GM04503 (cell line): ENCODE data around the gene KLHDC7A.

Source experiments
- DNase-seq: peaks from one replicate; pipeline ENCODE4 v3.0.0-alpha.2; 2012; ENCODE audit warnings: low read depth

The KLHDC7A gene

DNA sequence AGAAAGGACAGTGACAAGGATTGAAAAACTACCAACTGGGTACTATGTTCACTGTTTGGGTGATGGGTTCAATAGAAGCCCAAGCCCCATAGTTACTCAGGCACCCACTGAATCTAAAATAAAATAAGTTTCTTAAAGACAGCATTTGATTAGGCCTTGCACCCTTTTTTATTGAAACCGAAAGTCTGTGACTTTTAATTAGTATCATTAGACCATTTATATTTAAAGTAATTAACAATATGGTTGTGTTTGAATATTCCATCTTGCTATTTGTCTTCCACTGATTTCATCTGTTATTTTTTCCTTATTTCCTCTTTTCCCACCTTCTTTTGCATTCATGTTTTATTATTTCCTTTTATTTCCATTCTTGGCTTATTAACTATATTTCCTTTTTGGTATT, 27.4 kb downstream of the KLHDC7A start:
- DNase-seq, result no peak

DNA sequence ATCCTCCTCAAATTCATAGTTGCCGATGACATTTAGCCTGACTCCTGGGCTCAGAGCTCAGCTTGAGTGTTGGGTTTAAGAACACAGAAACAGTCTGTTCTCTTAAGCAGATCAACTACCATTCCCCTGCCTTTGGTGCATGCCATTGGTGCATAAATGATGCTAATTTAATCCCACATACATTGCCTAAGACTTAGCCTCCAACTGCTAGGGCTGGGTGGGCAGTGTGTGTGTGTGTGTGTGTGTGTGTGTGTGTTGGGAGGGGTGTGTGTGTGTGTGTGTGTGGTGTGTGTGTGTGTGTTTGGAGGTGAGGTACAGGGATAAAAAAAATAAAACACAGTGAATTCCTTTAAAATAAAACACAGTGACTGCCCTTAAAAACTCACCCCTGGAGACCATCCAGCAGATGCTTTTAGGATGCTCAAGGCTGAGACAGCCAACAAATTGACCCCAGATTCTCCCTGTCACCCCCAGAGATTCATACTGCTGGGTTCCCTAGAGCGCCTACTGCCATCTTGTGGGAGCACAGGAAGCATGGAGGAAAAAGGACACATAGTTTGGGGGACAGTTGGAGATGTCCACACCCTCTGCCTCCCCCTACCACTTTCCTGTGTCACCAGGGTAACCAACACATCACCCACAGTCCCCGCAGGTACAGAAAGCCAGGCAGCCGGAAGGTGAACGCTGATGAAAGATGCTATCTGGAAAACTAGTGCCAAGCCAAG, 30.6 kb downstream of the KLHDC7A start:
- DNase-seq, result no peak

- no peak for DNase-seq
Measured at GRCh38 chr1:18511874-18512150, 31.1 kb downstream of the KLHDC7A start.

DNA sequence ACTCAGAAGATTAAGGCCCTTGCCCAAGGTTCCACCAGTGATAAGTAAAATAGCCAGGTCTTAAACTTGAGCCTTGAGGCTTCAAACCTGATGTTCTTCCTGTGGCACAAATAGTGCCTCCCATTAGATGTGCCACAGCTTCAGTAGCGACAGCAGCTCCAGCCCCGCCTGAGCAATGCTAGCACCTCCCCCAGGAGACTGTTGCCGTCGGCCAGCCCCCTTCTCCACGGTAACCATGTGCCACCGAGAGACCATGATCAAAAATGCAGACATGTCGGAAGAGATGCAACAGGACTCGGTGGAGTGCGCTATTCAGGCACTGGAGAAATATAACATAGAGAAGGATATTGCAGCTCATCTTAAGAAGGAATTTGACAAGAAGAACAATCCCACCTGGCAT, 32.2 kb downstream of the KLHDC7A start:
- no peak for DNase-seq

DNA sequence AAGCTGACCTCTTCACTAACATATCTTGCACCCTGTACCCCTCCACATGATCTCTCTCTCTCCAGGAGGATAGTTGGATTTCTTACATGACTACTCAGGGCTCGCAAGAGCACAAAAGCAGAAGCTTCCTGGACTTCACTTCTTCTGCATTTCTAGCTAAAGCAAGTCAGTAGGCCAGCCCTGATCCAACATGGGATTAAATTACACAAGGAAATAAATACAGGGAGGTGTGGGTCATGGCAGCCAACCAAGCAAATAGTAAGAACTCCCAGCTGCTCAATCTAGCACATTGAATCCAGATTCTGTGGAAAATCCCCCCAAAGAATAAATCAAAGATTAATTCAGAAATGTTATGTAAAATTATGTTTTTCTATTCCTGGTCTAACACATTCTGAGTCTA, 33.3 kb downstream of the KLHDC7A start:
- no peak for DNase-seq

- no peak for DNase-seq
Measured at GRCh38 chr1:18515120-18515667, 34.5 kb downstream of the KLHDC7A start.

DNA sequence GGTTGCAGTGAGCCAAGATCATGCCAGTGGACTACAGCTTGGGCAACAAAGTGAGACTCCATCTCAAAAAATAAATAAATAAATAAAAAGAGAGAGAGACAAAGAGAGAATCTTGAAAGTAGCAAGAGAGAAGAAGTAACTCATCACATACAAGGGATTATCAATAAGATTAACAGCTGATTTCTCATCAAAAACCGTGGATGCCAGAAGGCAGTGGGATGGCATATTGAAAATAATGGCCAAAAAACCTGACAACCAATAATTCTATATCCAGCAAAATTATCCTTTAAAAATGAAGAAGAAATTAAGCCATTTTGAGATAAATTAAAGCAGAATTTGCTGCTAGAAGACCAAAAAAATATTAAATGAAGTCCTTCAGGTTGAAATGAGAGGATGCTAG, 35.7 kb downstream of the KLHDC7A start:
- no peak for DNase-seq

DNA sequence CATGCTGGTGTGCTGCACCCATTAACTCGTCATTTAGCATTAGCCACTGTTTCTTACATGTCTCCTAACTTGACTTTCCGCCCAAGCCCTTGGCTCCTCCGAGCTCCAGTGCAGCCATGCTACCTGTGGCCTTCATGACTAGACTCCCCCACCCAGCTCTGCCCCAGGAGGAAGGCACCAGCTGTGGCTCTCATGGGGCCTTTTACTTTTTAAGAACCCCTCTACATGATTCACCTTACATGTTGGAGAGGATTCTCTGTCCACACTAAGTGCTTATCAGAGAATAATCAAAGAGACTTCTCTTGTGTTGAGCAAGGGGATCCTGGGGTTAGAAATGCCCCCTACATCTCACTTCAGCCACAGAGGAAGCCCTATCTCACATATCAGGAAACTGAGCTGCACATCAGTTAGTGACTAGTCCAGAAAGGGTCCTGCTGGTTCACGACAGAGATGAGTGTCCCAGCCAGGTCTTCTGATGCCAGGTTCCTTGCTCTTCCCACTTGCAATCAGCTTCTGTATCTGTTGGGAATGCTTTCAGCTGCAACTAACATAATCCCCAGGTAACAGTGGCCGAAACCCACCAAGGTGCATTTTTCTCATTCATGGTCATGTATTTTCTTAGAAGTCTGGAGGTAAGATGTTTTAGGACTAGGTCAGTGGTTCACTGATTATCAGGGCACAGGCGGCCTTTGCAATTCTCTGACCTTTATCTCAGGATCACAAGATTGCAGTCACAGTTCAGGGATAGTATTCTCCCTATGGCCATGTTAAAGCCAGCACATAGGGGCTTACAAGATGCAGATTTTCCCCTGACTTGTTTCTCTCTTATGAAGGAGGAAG, 45.9 kb downstream of the KLHDC7A start:
- no peak for DNase-seq

DNA sequence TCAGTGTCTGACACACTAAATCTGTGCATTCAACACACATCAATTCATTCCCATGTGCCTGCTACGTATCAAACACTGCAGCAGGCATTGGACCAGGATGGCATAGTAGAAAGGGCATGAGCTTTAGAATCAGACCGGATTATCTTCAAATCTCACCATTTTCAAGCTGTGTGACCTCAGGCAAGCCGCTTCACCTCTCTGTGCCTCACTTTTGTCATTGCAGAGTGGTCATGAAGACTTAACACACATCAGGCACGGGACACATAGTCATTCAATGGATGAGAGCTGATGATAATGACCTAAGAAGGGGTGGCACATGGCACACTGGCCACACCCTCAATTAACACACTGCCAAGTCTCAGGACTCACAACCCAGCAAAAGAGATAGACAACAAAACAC, 46.8 kb downstream of the KLHDC7A start:
- DNase-seq, result no peak

DNA sequence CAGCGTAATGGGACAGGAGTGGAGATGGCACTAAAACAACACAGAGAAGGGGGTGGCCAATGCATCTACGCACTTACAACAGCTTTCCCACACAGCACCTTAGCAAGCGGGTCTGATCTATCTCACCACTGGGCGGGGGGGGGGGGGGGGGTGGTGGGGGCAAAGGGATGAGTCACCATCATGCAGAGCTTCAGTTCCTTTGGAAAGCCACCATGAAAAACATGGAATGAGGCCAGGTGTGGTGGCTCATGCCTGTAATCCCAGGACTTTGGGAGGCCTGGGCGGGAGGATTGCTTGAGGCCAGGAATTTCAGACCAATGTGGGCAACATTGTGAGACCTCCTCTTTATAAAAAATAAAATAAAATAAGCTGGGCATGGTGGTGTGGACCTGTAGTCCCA, 47.2 kb downstream of the KLHDC7A start:
- no peak for DNase-seq

DNA sequence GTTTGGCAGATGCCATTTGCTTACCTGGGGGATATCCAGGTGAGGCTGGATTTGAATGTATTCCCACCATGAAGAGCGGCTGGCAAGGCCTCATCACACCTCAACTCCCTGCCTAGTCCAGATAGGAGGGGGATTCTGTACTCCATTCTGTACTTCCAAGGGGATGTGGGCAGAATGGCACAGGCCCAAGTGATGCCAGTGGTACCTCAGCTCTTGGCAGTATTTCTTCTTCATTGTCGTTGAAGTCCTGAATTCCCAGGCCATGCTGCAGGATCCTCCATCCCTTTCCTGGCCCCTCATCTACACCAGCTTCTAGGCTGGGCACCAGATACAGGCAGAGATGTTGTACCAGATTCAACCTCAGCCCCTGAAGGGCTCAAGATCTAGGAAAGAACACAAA, 47.9 kb downstream of the KLHDC7A start:
- no peak for DNase-seq

- no peak for DNase-seq
Measured at GRCh38 chr1:18529714-18530113, 49.0 kb downstream of the KLHDC7A start.

GRCh38 chr1:18530587-18531502, 50.1 kb downstream of the KLHDC7A start:
- no peak for DNase-seq

- DNase-seq, result no peak
Measured at GRCh38 chr1:18531503-18531845, 50.7 kb downstream of the KLHDC7A start.

DNA sequence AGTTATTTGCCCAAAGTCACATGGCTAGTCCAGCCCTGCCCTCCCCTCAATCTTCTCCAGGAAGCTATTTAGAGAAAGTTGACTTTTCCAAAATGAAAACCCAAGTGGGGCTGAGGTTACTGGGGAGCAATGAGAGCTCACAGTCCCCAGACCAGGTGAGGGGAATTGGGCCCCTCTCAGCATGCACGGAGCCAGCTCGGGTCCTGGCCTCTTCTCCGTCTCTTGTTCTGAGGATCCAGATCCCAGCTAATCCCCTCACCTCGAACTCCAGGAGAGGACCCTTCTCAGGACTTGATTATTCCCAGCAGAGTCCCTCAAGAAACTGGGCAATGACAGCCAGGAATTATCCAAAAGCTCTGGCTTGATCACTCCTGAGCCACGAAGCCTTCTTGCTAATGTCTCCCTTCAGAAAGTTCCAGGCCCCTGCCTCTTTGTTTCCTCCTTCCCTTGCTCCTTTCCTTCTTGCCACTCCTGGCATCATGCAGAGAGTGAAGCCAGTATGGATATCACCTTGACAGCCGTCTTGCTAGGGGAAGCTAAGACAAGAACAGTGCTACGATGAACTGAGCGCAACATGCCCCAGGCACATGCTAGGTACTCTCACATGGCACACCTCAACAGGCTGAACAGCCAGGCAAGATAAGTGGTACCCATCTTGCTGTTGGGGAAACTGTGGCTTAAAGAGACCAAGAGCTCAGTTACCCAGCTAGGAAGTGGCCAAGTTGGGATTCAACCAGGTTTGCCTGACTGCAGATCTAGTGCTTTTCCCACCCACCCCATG, 51.9 kb downstream of the KLHDC7A start:
- no peak for DNase-seq

DNA sequence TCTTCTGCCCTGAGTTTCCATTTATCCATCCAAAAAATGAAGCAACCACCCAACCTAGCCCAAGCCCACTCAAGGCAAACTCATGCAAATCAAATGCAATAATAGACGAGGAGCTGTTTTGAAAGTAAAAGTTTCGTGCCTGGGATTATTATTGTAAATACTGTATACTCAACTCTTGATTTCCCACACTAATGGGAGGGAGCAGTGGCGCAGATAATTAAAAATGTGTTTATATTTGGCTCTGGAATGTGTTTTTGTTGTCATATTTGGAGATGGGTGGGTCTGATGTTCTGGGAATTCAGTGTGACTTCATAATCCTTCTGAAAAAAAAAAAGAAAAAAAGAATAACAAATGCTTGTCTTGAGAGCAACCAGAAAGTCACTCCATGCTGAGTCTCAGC, 52.5 kb downstream of the KLHDC7A start:
- no peak for DNase-seq

DNA sequence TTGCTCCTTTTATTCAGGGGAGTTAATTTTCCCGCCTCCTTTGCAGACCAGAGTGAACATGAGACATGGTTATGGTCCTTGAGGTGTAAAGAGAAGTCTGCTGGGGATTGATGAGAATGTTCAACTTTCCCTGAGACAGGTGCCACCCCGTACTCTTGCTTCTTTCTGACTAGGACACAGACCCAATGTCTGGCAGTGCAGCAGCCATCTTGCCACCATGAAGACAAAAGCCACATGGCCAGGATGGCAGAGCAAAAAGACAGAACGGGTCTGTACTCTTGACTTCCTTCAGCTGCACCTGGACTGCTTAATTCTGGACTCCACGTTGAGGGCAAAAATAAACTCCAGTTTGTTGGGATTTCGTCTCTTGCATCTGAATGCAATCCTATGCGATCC, 54.1 kb downstream of the KLHDC7A start:
- DNase-seq, result no peak
